ENCODE data around the gene RAB18.

Gene RAB18

GRCh38 chr10:27578316-27578715 lies 74.2 kb downstream of the RAB18 start (continued):
- TF ChIP-seq REST (tag by site-specific recombination; IDR thresholded peaks at IDR 0.05): no peak

- H3K27ac ChIP-seq (ENCODE audit: extremely low read depth, low read depth, low read length): no peak overlapping the region
- H3K4me1 ChIP-seq (ENCODE audit: control insufficient read depth, insufficient read depth, low read length): no peaks in the 10 kb centered on the region
- H3K9me3 ChIP-seq (ENCODE audit: control insufficient read depth, insufficient read depth, low read depth, low read length): no peaks in the 10 kb centered on the region
- CTCF ChIA-PET: no interaction called here
- POLR2A ChIA-PET: no interaction called here
- H3K36me3 ChIP-seq (ENCODE audit: control insufficient read depth in 2 of 2, insufficient read depth in 1 of 2, low read length in 2 of 2): no peaks in the 10 kb centered on the region
- TF ChIP-seq GFI1B (tag by site-specific recombination; IDR thresholded peaks at IDR 0.05) (no peak), ZNF501 (tag by site-specific recombination; IDR thresholded peaks at IDR 0.05) (no peak), ZNF548 (tag by site-specific recombination; IDR thresholded peaks at IDR 0.05) (no peak), ZNF302 (tag by site-specific recombination; IDR thresholded peaks at IDR 0.05; ENCODE audit: low read depth) (no peak), ZNF202 (tag by site-specific recombination; IDR thresholded peaks at IDR 0.05; ENCODE audit: borderline replicate concordance) (no peak), KLF8 (tag by site-specific recombination; IDR thresholded peaks at IDR 0.05) (no peak), ZBTB49 (tag by site-specific recombination; IDR thresholded peaks at IDR 0.05; ENCODE audit: low read depth) (no peak), ZNF155 (tag by site-specific recombination; IDR thresholded peaks at IDR 0.05) (no peak), ZNF133 (tag by site-specific recombination; IDR thresholded peaks at IDR 0.05) (no peak), ZNF791 (tag by site-specific recombination; IDR thresholded peaks at IDR 0.05) (no peak), ZFP37 (tag by site-specific recombination; IDR thresholded peaks at IDR 0.05) (no peak)
- TF ChIP-seq, protein P1, sequence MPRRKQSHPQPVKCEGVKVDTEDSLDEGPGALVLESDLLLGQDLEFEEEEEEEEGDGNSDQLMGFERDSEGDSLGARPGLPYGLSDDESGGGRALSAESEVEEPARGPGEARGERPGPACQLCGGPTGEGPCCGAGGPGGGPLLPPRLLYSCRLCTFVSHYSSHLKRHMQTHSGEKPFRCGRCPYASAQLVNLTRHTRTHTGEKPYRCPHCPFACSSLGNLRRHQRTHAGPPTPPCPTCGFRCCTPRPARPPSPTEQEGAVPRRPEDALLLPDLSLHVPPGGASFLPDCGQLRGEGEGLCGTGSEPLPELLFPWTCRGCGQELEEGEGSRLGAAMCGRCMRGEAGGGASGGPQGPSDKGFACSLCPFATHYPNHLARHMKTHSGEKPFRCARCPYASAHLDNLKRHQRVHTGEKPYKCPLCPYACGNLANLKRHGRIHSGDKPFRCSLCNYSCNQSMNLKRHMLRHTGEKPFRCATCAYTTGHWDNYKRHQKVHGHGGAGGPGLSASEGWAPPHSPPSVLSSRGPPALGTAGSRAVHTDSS (tag by site-specific recombination; IDR thresholded peaks at IDR 0.05): no peak
- TF ChIP-seq, protein P2, sequence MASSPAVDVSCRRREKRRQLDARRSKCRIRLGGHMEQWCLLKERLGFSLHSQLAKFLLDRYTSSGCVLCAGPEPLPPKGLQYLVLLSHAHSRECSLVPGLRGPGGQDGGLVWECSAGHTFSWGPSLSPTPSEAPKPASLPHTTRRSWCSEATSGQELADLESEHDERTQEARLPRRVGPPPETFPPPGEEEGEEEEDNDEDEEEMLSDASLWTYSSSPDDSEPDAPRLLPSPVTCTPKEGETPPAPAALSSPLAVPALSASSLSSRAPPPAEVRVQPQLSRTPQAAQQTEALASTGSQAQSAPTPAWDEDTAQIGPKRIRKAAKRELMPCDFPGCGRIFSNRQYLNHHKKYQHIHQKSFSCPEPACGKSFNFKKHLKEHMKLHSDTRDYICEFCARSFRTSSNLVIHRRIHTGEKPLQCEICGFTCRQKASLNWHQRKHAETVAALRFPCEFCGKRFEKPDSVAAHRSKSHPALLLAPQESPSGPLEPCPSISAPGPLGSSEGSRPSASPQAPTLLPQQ (tag by site-specific recombination; IDR thresholded peaks at IDR 0.05): no peak
- no peak overlapping the region for H3K4me3 ChIP-seq (ENCODE audit: low read depth, low read length)
These were observed 77.1 kb downstream of the RAB18 start for GRCh38 chr10:27581225-27581624.

- H3K4me3 ChIP-seq (ENCODE audit: low read depth, low read length): no peak overlapping the region
- no peaks in the 10 kb centered on the region for H3K36me3 ChIP-seq (ENCODE audit: control insufficient read depth in 2 of 2, insufficient read depth in 1 of 2, low read length in 2 of 2)
- CTCF ChIA-PET: no interaction called here
- H3K27ac ChIP-seq (ENCODE audit: extremely low read depth, low read depth, low read length): no peak overlapping the region
- no peaks in the 10 kb centered on the region for H3K9me3 ChIP-seq (ENCODE audit: control insufficient read depth, insufficient read depth, low read depth, low read length)
- H3K4me1 ChIP-seq (ENCODE audit: control insufficient read depth, insufficient read depth, low read length): no peaks in the 10 kb centered on the region
- POLR2A ChIA-PET: no interaction called here
- TF ChIP-seq KLF16 (tag by site-specific recombination; IDR thresholded peaks at IDR 0.05) (no peak), GLIS1 (tag by site-specific recombination; IDR thresholded peaks at IDR 0.05) (no peak), ZNF426 (tag by site-specific recombination; IDR thresholded peaks at IDR 0.05) (no peak), REPIN1 (tag by site-specific recombination; IDR thresholded peaks at IDR 0.05; ENCODE audit: low read depth) (no peak), ZNF449 (tag by site-specific recombination; IDR thresholded peaks at IDR 0.05) (no peak), SALL2 (tag by site-specific recombination; IDR thresholded peaks at IDR 0.05; ENCODE audit: borderline replicate concordance) (no peak), AEBP2 (tag by site-specific recombination; IDR thresholded peaks at IDR 0.05; ENCODE audit: borderline replicate concordance) (no peak)
These were observed 80.2 kb downstream of the RAB18 start for GRCh38 chr10:27584302-27584701.

All from HEK293 (cell line).